ENCODE results near the gene SLC13A4. TPM values are rescaled to one million over a fixed set of nuclear protein-coding genes. Genes with fewer than 3 reads are reported as not detected.

SLC13A4 gene
- total and polyA plus RNA-seq, 2 donors (not counting 3 experiments of a cell fraction or from before 2014, with no cell fraction given): not detected

DNA sequence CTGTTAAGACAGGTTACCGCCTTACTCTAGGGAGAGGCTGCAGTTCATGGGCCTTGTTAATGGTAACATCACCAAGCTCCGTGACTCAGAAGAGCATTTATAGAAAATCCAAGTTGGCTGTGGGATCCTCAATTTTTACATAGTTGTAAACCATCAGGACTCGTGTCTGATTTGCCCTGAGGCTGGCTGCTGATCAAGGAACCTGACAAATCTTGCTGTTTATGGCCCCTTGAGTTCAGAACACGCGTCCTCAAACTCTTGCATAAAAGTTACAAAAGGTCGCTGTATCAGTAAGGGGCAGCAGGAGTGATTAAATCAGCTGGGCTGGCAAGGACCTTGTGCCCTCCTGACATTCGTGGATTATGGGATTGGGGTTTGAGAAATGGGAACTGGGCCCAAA is 4.6 kb downstream of the SLC13A4 start:
- CTCF ChIA-PET: interaction anchor here (2.5 kb wide), 1 partner anchor 10 kb away, joined by 8 read pairs; no protein-coding TSS in a partner anchor

DNA sequence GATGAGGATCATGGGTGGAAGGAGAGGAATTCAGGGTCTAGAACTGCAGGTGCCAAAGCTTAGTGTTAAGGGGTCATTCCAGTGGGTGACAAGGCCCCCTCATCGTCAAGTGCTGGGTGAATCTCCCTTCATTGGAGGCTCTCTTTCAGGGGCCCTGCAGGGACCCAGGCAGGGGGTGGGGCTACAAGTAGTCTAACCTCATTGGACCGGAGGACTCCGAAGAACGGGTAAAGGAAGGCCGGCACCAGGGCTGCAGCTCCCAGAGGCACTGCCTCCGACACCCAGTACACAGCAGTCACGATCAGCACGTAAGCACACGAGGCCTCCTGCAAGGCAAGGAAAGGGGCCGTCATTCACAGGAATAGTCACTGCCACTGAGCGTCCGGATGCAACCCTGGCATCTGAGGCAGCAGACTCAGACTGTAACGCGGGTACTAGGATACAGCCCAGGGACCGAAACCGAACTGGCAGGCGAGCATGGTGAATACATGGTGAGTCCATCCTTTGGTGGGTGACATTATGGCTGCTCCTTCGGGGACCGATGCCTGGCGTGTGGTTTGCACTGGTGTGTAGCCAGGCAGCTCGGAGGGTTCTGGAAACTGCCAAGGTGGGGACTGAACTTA is 6.7 kb downstream of the SLC13A4 start:
- ChIA-PET CTCF (interaction anchor here (1.6 to 2.5 kb wide), 3 partner anchors 11 to 21 kb away, joined by 4 to 8 read pairs (median 5); no protein-coding TSS in a partner anchor), POLR2A (no interaction called here)
- TF ChIP-seq MYC (IDR thresholded peaks at IDR 0.05; ENCODE audit: low read depth, low read length): no peak
- H3K9me1 ChIP-seq (replicated peaks; ENCODE audit: control insufficient read depth, extremely low read depth, insufficient read depth, low read length): no peaks in the 10 kb centered on the region
- H3K4me1 ChIP-seq (ENCODE audit: control insufficient read depth, extremely low read depth, insufficient read depth, low read length): peaks cover 3% of the 10 kb centered on the region
- no peak overlapping the region for H3K27ac ChIP-seq (ENCODE audit: insufficient read depth, low read depth, low read length)
- H3K4me2 ChIP-seq (ENCODE audit: insufficient read depth, low read length): no peak overlapping the region
- H3K27me3 ChIP-seq (ENCODE audit: control insufficient read depth in 2 of 2, insufficient read depth in 2 of 2, low read length in 2 of 2): no peaks in the 10 kb centered on the region
- no peak overlapping the region for H3K9ac ChIP-seq (replicated peaks; ENCODE audit: extremely low read depth, insufficient read depth, low read length)
- H3K9me3 ChIP-seq (replicated peaks; ENCODE audit: control insufficient read depth, insufficient read depth, low read length): no peaks in the 10 kb centered on the region
- no peak for FAIRE-seq
- no peak overlapping the region for H2AFZ ChIP-seq (ENCODE audit: low read depth, low read length)
- intact Hi-C loops (cut with micrococcal nuclease) (no loop called here), dilution Hi-C loops (cut with MboI; ENCODE audit: extremely low pct_ligation_motif_present, low sequenced_read_pairs) (no loop called here)
- H4K20me1 ChIP-seq (replicated peaks; ENCODE audit: control insufficient read depth, extremely low read depth, insufficient read depth, low read length): no peaks in the 10 kb centered on the region
- no peaks in the 10 kb centered on the region for H3K79me2 ChIP-seq (ENCODE audit: control insufficient read depth, insufficient read depth, low read length)
- H3K36me3 ChIP-seq (ENCODE audit: control insufficient read depth in 2 of 2, extremely low read depth in 1 of 2, insufficient read depth in 2 of 2, low read length in 2 of 2): no peaks in the 10 kb centered on the region
- BruUV-seq (replicated peaks): no TSS peak
- no peak overlapping the region for H3K4me3 ChIP-seq (replicated peaks in 1 of 3; ENCODE audit: insufficient read depth in 1 of 3, low read depth in 1 of 3, low read length in 3 of 3)
- DNase-seq (ENCODE audit: low read depth, low spot score): no peak

More for the DNA sequence above, 4.6 kb downstream of the SLC13A4 start:
- no peak for DNase-seq (ENCODE audit: low read depth, low spot score)
- dilution Hi-C loops (cut with MboI; ENCODE audit: extremely low pct_ligation_motif_present, low sequenced_read_pairs) (no loop called here), intact Hi-C loops (cut with micrococcal nuclease) (no loop called here)
- no peak for FAIRE-seq
- H3K79me2 ChIP-seq (ENCODE audit: control insufficient read depth, insufficient read depth, low read length): no peaks in the 10 kb centered on the region
- H2AFZ ChIP-seq (ENCODE audit: low read depth, low read length): no peak overlapping the region
- H4K20me1 ChIP-seq (replicated peaks; ENCODE audit: control insufficient read depth, extremely low read depth, insufficient read depth, low read length): no peaks in the 10 kb centered on the region
- BruUV-seq (replicated peaks): no TSS peak
- no peak overlapping the region for H3K4me2 ChIP-seq (ENCODE audit: insufficient read depth, low read length)
- H3K36me3 ChIP-seq (ENCODE audit: control insufficient read depth in 2 of 2, extremely low read depth in 1 of 2, insufficient read depth in 2 of 2, low read length in 2 of 2): no peaks in the 10 kb centered on the region
- H3K4me3 ChIP-seq (replicated peaks in 1 of 3; ENCODE audit: insufficient read depth in 1 of 3, low read depth in 1 of 3, low read length in 3 of 3): no peak overlapping the region
- no peak overlapping the region for H3K27ac ChIP-seq (ENCODE audit: insufficient read depth, low read depth, low read length)
- H3K9me3 ChIP-seq (replicated peaks; ENCODE audit: control insufficient read depth, insufficient read depth, low read length): no peaks in the 10 kb centered on the region
- TF ChIP-seq POLR2A (IDR thresholded peaks at IDR 0.05; ENCODE audit: low read depth, low read length) (no peak), FOS (IDR thresholded peaks at IDR 0.05; ENCODE audit: borderline replicate concordance, insufficient read depth, low read length) (no peak)
- H3K9me1 ChIP-seq (replicated peaks; ENCODE audit: control insufficient read depth, extremely low read depth, insufficient read depth, low read length): no peaks in the 10 kb centered on the region
- H3K27me3 ChIP-seq (ENCODE audit: control insufficient read depth in 2 of 2, insufficient read depth in 2 of 2, low read length in 2 of 2): peaks cover 0 to 1% of the 10 kb centered on the region in 2 experiments
- H3K4me1 ChIP-seq (ENCODE audit: control insufficient read depth, extremely low read depth, insufficient read depth, low read length): no peaks in the 10 kb centered on the region
- POLR2A ChIA-PET: no interaction called here
- H3K9ac ChIP-seq (replicated peaks; ENCODE audit: extremely low read depth, insufficient read depth, low read length): no peak overlapping the region
